ENCODE measurements around the gene CAMK2G.
A peak's percentile ranks its signal among the peaks of the same experiment; 100 is the strongest.

Gene CAMK2G

DNA sequence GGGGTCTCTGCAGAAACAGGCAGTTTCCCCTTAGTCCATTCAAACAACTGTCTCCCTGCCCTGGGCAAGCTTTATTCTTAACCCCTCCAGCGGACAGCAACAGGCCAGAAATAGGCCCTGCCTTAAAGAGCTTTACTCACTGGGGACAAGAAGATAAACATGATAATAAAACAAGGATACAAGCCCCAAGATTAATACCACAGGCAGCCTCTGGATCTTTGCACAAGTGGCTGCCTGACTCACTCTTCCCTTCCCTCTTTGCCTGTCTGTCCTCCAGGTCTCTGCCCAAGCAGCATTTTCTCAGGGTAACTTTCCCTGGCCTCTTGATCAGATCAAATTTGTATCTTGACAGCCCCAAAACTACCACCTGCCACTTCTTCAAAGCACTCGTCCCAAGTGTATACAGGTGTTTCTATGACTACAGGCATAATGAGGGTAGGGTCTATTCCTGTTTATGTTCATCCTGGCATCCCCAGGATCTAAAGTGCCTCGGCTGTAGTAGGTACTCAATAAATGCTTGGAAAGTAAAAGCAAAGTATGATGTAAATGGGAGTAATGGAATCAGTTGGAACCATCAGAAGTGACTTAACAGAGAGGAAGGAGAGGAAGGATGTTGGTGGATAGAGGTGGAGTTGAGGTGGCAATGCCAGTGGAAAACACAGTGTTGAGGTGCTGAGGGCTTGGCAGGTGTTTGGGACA is 7.0 kb upstream of the CAMK2G start:
- CTCF ChIA-PET, result interaction anchor here (1.1 to 18.8 kb wide), 5 partner anchors 12 to 77 kb away, joined by 3 to 511 read pairs (median 10); no protein-coding TSS in a partner anchor
- Mint-ChIP-seq H3K4me3 (no peak overlapping the region), H3K4me1 (peaks cover 34% of the 10 kb centered on the region), H3K27ac (no peak overlapping the region), H3K9me3 (no peaks in the 10 kb centered on the region), H3K27me3 (peaks cover 14% of the 10 kb centered on the region), H3K36me3 (no peaks in the 10 kb centered on the region)
- no peak for DNase-seq

- Mint-ChIP-seq H3K9me3 (no peaks in the 10 kb centered on the region), H3K4me1 (peaks cover 47% of the 10 kb centered on the region), H3K4me3 (no peak overlapping the region), H3K27ac (peak overlapping the region; percentile 76), H3K36me3 (no peaks in the 10 kb centered on the region), H3K27me3 (peaks cover 14% of the 10 kb centered on the region)
- peak; percentile 96 for DNase-seq
- CTCF ChIA-PET, result interaction anchor here (0.6 to 18.8 kb wide), 49 partner anchors 9 to 350 kb away, joined by 3 to 511 read pairs (median 4); no protein-coding TSS in a partner anchor
Measured at GRCh38 chr10:73879296-73880173, 5.2 kb upstream of the CAMK2G start.

- CTCF ChIA-PET, result interaction anchor here (1.2 to 18.8 kb wide), 12 partner anchors 9 to 180 kb away, joined by 3 to 511 read pairs (median 15); a partner anchor contains a TSS
- H3K36me3 Mint-ChIP-seq, result no peaks in the 10 kb centered on the region
- DNase-seq, result no peak
- peaks cover 47% of the 10 kb centered on the region for H3K4me1 Mint-ChIP-seq
- H3K27me3 Mint-ChIP-seq, result peaks cover 14% of the 10 kb centered on the region
- no peak overlapping the region for H3K4me3 Mint-ChIP-seq
- no peak overlapping the region for H3K27ac Mint-ChIP-seq
- H3K9me3 Mint-ChIP-seq, result no peaks in the 10 kb centered on the region
Measured at GRCh38 chr10:73878365-73878764, 4.0 kb upstream of the CAMK2G start.

GRCh38 chr10:73877533-73878160 is 3.3 kb upstream of the CAMK2G start:
- Mint-ChIP-seq H3K4me1 (peaks cover 54% of the 10 kb centered on the region), H3K4me3 (no peak overlapping the region), H3K36me3 (peaks cover 7% of the 10 kb centered on the region), H3K9me3 (no peaks in the 10 kb centered on the region), H3K27ac (no peak overlapping the region), H3K27me3 (peaks cover 14% of the 10 kb centered on the region)
- DNase-seq, result no peak
- CTCF ChIA-PET, result interaction anchor here (1.0 to 18.8 kb wide), 7 partner anchors 9 to 105 kb away, joined by 3 to 511 read pairs (median 24); a partner anchor contains a TSS

DNA sequence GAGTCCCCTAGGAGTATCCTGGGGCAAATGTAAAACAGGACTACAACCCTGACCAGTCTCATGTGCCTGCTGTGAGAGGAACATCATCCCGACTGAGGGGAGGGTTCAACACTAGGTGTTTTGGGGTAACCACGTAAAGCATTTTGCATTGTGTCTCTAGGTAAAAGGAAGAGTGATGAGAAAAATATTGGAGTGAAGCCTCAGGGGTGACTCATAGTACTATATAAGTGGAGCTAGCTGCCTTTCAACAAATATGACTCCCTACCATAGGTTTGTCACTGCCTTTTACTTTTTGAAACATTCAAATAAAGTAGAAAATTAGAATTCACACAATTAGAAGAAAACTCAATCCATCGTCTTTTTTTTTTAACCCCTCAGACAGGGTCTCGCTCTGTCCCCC is 2.6 kb upstream of the CAMK2G start:
- H3K4me1 Mint-ChIP-seq, result peaks cover 61% of the 10 kb centered on the region
- peaks cover 14% of the 10 kb centered on the region for H3K27me3 Mint-ChIP-seq
- H3K9me3 Mint-ChIP-seq, result no peaks in the 10 kb centered on the region
- peaks cover 13% of the 10 kb centered on the region for H3K36me3 Mint-ChIP-seq
- H3K4me3 Mint-ChIP-seq, result no peak overlapping the region
- CTCF ChIA-PET, result interaction anchor here (1.0 to 18.8 kb wide), 5 partner anchors 9 to 105 kb away, joined by 3 to 511 read pairs (median 5); a partner anchor contains a TSS
- H3K27ac Mint-ChIP-seq, result no peak overlapping the region
- no peak for DNase-seq

- Mint-ChIP-seq H3K9me3 (no peaks in the 10 kb centered on the region), H3K36me3 (peaks cover 17% of the 10 kb centered on the region), H3K27ac (no peak overlapping the region), H3K4me3 (no peak overlapping the region), H3K4me1 (peaks cover 65% of the 10 kb centered on the region), H3K27me3 (peaks cover 14% of the 10 kb centered on the region)
- no peak for DNase-seq
- CTCF ChIA-PET, result interaction anchor here (1.6 to 18.8 kb wide), 4 partner anchors 10 to 80 kb away, joined by 4 to 511 read pairs (median 206); no protein-coding TSS in a partner anchor
Measured at GRCh38 chr10:73876566-73876965, 2.2 kb upstream of the CAMK2G start.

DNA sequence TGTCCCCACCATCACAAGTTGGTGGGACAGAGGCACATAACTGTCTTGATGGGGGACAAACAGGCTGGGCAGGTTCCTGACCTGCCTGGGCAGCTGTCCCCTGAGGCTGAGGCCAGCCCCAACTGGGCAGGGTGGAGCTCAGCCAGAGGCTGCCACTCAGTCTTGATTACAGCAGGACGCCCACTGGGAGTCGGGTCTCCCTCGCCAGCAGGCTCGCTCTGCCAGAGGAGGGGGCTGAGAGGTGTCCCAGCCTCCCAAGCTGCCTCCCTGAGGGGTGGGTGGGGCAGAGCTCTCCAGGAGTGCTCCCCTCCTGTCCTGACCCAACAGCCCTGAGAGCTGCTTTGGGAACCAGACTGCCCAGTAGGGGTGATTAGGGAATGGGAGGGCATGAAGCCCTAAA is 1.8 kb upstream of the CAMK2G start:
- peaks cover 20% of the 10 kb centered on the region for H3K36me3 Mint-ChIP-seq
- peaks cover 11% of the 10 kb centered on the region for H3K27me3 Mint-ChIP-seq
- no peaks in the 10 kb centered on the region for H3K9me3 Mint-ChIP-seq
- no peak for DNase-seq
- peaks cover 68% of the 10 kb centered on the region for H3K4me1 Mint-ChIP-seq
- CTCF ChIA-PET, result interaction anchor here (1.6 to 18.8 kb wide), 4 partner anchors 11 to 80 kb away, joined by 4 to 511 read pairs (median 206); no protein-coding TSS in a partner anchor
- H3K27ac Mint-ChIP-seq, result no peak overlapping the region
- no peak overlapping the region for H3K4me3 Mint-ChIP-seq

DNA sequence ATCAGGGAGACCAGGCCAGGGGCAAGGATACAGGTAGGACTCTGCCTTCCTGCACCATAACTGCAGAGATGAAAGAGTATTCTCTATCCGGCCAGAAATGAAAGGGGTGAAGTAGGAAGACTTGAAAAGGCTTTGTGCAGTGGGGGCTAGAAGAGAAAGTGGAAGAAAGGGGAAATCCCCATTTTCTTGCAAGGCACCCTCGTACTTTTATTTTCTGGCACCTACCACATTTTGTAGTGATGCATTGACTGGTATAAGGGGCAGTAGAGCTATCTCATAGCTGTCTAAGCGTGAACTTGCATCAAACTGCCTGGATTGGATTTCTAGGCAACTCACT is 752 bp upstream of the CAMK2G start:
- peak overlapping the region; percentile 79 for H3K4me3 Mint-ChIP-seq
- CTCF ChIA-PET, result interaction anchor here (0.8 to 18.8 kb wide), 5 partner anchors 12 to 81 kb away, joined by 3 to 511 read pairs (median 7); no protein-coding TSS in a partner anchor
- H3K36me3 Mint-ChIP-seq, result peaks cover 30% of the 10 kb centered on the region
- no peaks in the 10 kb centered on the region for H3K9me3 Mint-ChIP-seq
- peaks cover 76% of the 10 kb centered on the region for H3K4me1 Mint-ChIP-seq
- peak; percentile 58 for DNase-seq
- peak overlapping the region; percentile 88 for H3K27ac Mint-ChIP-seq
- H3K27me3 Mint-ChIP-seq, result peaks cover 4% of the 10 kb centered on the region

DNA sequence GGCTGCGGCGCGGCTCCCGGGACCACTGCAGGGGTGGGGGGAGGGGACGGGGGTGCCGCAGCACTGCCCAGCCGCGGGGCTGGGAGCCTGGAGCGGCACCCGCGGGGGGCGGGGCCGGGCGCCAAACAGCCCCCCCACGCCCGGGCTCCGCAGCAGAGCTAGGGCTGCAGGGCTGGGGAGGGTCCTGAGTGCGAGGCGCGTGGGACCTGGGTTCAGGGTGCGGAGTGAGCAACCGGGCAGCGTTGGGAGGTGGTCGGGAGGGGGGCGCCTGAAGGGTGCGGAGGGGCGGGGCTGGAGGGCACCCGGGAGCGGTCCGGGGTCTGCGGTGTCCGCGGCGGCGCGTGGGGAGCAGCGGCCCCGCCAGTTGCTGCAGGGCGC is 528 bp downstream of the CAMK2G start:
- H3K9me3 Mint-ChIP-seq, result no peaks in the 10 kb centered on the region
- CTCF ChIA-PET, result interaction anchor here (1.0 to 11.8 kb wide), 2 partner anchors 9 to 23 kb away, joined by 4 to 406 read pairs; no protein-coding TSS in a partner anchor
- peak overlapping the region; percentile 60 for H3K4me3 Mint-ChIP-seq
- H3K27ac Mint-ChIP-seq, result peak overlapping the region; percentile 67
- H3K4me1 Mint-ChIP-seq, result peaks cover 70% of the 10 kb centered on the region
- DNase-seq, result peak; percentile 50
- H3K27me3 Mint-ChIP-seq, result no peaks in the 10 kb centered on the region
- H3K36me3 Mint-ChIP-seq, result peaks cover 37% of the 10 kb centered on the region

DNA sequence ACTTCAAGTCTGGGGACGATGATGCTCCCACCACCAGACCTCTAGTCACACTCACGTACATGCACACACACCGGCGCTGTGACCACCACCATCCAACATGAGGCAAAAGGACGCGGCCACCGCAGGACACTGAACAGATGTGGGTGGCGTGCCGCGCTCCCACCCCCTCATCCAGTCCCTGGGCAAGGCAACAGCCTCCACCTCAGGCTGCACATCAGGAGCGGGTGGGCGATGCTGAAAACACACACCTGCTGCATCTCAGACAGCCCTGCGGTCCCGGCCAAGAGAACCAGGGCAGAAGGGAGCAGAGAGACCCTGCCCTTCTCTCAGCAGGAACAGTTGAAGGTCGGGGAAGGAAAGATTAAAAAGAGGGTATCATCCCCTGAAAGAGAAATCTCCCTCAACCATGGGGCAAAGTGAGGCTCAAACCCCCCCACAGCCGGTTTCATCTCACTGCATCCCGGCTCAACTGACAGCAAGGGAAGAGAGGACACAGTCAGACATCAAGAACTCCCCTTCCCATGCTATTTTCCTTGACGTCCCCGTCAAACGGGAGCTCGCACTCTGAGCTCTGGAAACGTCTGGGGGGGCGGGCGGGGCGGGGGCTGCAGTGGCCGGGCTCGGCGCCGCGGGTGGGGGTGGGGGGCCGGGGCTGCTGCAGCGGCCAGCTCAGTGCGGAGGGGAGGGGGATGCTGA is 1.1 kb downstream of the CAMK2G start:
- peak overlapping the region; percentile 79 for H3K27ac Mint-ChIP-seq
- H3K4me3 Mint-ChIP-seq, result peak overlapping the region; percentile 77
- no peaks in the 10 kb centered on the region for H3K27me3 Mint-ChIP-seq
- no peak for DNase-seq
- H3K4me1 Mint-ChIP-seq, result peaks cover 70% of the 10 kb centered on the region
- H3K36me3 Mint-ChIP-seq, result peaks cover 42% of the 10 kb centered on the region
- H3K9me3 Mint-ChIP-seq, result no peaks in the 10 kb centered on the region
- CTCF ChIA-PET, result interaction anchor here (1.0 to 11.8 kb wide), 2 partner anchors 8 to 22 kb away, joined by 4 to 406 read pairs; no protein-coding TSS in a partner anchor

- Mint-ChIP-seq H3K4me3 (peak overlapping the region; percentile 77), H3K27me3 (no peaks in the 10 kb centered on the region), H3K36me3 (peaks cover 50% of the 10 kb centered on the region), H3K4me1 (peaks cover 73% of the 10 kb centered on the region), H3K9me3 (no peaks in the 10 kb centered on the region), H3K27ac (peak overlapping the region; percentile 60)
- no peak for DNase-seq
- CTCF ChIA-PET, result interaction anchor here (1.2 kb wide), 1 partner anchor 19 kb away, joined by 3 read pairs; no protein-coding TSS in a partner anchor
Measured at GRCh38 chr10:73872190-73872710, 2.1 kb downstream of the CAMK2G start.

GRCh38 chr10:73871295-73872189 is 2.8 kb downstream of the CAMK2G start:
- no peak for DNase-seq
- no peaks in the 10 kb centered on the region for H3K9me3 Mint-ChIP-seq
- H3K27me3 Mint-ChIP-seq, result no peaks in the 10 kb centered on the region
- CTCF ChIA-PET, result interaction anchor here (1.2 kb wide), 1 partner anchor 18 kb away, joined by 3 read pairs; no protein-coding TSS in a partner anchor
- H3K36me3 Mint-ChIP-seq, result peaks cover 53% of the 10 kb centered on the region
- H3K4me3 Mint-ChIP-seq, result peak overlapping the region; percentile 77
- peak overlapping the region; percentile 60 for H3K27ac Mint-ChIP-seq
- H3K4me1 Mint-ChIP-seq, result peaks cover 75% of the 10 kb centered on the region
